Activated naive CD4-positive, alpha-beta T cell treated with anti-CD3 and anti-CD28 coated beads, Interleukin-2, amount 50 U/mL, for 72 hours (primary cell): ENCODE measurements around the gene EID3. TPM values are rescaled to one million over a fixed set of nuclear protein-coding genes. Genes with fewer than 3 reads are reported as not detected.

Experiments
- total RNA-seq, 2 donors: library from RNA; stranded (reverse); gene quantifications; one replicate each; pipeline ENCODE4 v1.2.3, GENCODE V29; 2022

Gene EID3
- total RNA-seq, 2 donors from 2014 or later: 5.4 to 8.2 TPM

Other genes starting within 250 kb of the EID3 start
- gene HCFC2, start 239.2 kb upstream of the EID3 start, total RNA-seq: 10 to 100 TPM in 1 of 2 donors, 1 to 10 TPM in 1; 6.9 to 16.0 TPM
- gene NFYB, start 165.5 kb upstream of the EID3 start, total RNA-seq: 10 to 100 TPM; 17.6 to 18.2 TPM
- gene TXNRD1, start 88.0 kb upstream of the EID3 start, total RNA-seq: 100 to 1,000 TPM in 1 of 2 donors, 10 to 100 TPM in 1; 86.4 to 160 TPM
- gene CHST11, start 153.2 kb downstream of the EID3 start, total RNA-seq: 10 to 100 TPM; 20.0 to 40.0 TPM